ENCODE measurements around the gene UNC93B1.

Gene UNC93B1

DNA sequence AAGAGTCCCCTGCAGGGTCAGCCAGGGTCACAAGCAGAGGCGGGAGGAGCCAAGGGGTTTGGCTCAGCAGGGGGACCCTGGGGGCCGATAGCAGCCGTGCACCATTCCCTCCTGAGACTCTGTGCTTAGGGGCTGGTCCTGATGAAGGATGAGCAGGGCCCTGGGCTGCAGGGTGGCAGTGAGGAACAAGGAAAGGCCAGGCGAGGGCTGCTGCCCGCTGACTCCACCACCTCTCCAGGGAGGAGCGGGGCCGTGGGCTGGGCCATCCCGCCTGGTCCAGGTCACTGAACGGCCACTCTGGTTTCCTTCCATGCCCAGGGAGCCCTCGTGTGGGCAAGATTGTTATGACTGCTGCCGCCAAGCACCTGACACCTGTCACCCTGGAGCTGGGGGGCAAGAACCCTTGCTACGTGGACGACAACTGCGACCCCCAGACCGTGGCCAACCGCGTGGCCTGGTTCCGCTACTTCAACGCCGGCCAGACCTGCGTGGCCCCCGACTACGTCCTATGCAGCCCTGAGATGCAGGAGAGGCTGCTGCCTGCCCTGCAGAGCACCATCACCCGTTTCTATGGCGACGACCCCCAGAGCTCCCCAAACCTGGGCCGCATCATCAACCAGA, 17.4 kb upstream of the UNC93B1 start:
- DNase-seq = no peak

DNA sequence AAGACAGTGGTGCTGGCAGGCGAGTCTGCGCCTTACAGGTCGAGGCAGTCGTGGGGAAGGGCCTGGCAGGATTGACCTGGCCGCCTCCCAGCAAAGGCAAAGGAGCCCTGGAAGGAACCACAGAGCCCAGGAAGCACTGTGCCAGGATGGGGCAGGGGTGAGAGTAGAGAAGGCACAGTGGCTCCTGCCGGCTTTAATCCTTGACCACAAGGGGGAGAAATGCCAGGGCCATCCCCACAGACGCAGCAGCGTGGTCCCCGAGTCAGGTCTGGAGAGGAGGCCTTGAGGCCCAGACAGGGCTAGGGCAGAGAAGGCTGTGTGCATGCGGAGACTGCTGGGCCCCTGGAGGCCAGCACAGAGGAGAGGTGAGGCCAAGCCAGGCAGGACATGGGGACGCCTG, 16.7 kb upstream of the UNC93B1 start:
- no peak for DNase-seq

DNA sequence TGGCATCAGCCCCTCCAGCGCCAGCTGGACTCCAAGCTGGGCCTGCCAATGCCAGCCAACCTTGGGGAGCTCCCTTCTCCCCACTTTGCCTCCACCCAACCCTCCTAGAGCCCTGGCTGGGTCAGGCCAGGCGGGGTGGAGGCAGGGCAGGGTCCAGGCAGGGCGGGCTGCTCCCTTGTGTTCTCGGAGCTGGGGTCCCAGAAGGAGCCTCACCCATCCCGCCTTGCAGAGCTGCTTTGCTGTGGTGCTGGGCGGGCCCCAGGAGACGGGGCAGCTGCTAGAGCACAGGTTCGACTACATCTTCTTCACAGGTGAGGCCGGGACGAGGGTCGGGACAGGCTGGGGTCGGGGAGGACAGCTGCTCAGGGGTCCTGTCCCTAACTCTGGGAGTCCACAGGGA, 15.6 kb upstream of the UNC93B1 start:
- DNase-seq = no peak

DNA sequence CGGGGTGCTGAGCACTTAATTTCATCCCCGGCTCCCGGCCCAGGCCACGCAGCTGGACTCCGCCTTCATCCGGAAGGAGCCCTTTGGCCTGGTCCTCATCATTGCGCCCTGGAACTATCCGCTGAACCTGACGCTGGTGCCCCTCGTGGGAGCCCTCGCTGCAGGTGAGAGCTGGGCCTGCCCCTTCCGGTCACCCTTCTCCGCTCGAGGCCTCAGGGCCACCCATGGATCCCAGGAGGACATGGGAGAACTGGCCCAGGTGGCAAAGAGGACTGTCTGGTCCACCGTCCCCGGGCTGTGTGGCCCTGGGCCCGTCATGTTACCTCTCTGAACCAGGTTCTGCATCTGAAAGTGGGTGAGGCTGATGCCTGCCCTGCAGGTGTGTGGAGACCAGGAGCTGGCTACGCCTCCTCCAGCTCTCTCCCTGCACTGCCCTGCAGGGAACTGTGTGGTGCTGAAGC, 14.9 kb upstream of the UNC93B1 start:
- DNase-seq = no peak

DNA sequence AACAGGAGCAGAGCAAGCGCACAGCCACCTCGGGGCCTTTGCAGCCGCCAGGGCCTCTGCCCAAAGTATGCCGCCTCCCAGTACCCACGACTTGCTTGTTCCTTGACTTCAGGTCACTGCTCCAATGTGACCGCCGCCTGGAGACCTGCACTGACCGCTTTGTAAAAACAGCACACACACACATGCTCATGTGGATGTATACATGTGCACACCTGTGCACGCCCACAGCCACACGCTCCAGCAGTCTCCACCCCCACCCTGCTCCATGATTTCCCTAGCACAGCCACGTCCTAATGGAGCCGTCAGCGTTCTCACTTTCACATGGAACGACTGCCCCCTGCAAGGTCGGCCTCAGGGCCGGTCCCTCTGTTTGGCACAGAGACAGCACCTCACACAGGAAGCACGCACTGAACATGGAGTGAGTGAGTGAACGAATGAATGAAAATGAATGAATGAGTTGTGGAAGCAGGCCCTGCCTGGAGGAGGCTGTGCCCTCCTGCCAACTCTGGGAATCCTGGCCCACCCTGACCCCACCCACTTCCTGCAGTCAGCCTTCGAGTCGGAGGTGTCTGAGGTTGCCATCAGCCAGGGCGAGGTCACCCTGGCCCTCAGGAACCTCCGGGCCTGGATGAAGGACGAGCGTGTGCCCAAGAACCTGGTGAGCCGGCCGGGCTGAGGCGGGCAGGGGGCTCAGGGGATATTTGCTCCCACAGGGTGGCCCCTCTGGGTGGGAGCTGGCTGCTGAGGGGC, 14.3 kb upstream of the UNC93B1 start:
- DNase-seq = no peak

DNA sequence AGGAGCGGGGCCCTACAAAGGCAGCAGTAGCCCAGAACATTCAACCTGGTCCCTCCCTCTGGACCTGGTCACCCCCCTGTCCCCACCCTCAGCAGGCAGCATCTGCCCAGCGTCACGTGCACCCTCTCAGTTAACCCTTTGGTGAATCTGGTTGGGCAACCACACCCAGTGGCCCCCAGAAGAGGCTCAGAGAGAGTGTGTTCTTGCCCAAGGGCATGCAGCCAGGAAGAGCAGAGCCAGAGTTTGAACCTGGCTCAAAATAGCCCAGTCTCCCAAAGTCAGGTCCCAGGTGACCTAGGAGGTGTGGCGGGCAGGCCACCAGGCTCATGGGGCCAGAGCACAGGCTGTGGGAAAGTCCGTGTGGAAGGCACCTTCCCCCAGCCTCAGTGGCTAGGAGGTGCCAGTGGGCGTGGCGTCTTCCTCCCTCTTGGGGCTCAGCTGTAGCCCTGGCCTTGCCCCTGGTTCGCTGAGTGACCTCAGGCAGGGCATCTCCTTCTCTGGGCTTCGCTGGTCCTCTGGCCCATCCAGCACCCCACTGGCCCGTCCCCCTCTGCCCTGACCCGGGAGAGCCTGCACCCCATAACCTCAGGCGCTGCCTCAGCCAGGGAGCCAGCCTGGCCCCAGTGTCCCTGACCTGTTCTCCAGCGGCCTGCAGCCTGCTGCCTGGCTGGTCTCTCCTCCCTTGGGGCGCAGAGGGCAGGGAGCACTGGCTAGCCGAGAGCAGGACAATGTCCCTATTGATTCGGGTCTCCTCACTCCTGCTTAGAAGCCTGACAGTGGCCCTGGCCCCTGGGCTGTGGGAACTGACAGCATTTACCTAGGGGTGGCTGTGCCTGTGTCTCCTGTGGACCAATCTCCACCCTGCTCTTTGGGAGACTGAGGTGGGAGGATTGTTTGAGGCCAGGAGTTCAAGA, 13.3 kb upstream of the UNC93B1 start:
- DNase-seq = no peak

GRCh38 chr11:68016161-68016903, 12.4 kb upstream of the UNC93B1 start:
- no peak for DNase-seq

DNA sequence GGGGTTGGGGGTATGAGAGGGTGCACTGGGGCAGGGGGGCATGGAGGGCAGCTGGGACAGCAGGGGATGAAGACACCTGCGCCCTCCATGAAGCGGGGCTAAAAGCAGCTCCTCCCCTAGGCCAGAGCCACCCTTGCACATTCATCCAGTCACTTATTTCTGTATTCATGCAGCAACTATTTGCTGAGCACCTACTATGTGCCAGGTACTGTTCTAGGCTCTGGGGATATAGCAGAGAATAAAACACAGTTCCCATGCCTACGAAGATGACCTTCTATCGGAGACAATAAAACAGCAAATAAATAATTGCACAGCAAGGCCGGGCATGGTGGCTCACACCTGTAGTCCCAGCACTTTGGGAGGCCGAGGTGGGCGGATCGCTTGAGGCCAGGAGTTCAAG, 11.6 kb upstream of the UNC93B1 start:
- DNase-seq = no peak

DNA sequence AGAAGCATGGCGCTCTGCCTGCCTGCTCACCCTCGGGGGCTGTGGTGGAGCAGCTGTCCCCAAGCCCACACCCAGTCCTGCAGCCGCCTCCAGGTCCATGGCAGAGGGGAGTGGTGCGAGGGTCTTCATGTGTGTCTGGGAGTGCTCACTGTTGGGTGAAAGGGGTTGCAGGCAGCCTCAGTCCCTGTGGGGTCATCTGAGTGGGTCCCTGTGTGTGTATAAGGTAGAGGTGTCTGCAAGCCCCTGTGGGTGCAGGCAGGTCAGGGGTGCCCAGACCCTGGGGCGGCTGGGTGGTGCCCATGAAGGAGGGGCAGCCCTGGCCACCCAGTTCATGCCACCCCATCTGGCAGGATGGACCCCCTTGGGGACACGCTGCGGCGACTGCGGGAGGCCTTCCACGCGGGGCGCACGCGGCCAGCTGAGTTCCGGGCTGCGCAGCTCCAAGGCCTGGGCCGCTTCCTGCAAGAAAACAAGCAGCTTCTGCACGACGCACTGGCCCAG, 11.1 kb upstream of the UNC93B1 start:
- no peak for DNase-seq

DNA sequence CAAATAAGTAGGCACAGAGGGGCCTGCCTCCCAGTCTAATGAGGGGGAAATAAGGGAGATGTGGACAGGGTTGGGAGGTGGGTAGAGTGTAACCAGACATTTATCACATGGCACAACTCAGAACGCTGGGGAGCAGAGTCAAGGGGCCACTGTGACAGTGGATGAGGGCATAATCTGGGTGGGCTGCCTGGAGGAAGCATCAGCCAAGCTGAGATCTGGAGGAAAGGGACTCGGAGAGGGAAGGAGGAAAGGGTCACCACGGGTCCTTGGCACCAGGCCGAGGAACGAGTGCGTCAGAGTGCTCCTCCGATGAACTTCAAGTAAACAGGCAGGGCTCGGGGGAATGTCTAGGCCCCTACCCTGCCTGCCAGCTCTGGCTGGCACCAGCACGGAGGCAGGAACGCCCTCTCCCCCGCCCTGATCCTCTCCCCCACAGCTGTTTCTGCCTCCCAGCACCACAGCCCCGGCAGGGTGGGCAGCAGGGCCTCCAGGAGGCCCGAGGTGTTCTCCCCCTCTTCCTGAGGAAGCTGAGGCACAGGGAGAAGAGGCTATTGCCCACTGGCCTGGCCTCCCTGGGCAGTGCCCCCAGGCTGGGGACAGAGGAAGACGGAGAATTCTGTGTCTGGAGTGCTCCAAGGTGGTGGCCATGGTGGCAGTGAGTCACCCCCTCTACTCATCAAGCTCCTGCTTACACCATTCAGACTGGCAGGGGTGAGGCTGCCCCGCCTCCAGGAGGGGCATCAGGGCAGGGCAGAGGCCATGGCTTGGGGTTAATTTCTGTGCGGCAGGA, 10.5 kb upstream of the UNC93B1 start:
- DNase-seq = no peak

DNA sequence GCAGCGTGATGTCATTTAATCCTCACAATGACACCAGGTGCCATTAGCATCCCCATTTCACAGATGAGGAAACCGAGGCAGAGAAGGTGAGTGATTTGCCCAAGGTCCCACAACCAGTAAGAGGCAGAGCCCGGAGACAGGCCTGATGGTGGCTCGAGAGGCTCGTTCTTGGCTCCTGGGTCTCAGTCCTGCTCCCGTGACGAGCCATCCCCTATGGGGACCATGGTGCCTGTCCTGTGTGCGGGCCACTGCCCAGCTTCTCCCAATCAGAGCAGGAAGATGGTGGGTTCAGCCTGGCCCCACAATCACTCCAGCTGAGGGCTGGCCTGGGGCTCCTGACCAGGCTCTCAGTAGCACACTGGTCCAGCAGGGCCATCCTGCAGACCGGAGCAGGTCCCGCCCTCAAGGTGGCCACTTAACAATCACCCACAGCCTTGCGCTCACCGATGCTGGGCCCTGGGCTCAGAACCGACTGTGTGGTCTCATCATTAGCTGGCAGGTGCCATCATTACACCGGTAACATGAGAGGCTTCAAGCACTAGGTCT, 9.8 kb upstream of the UNC93B1 start:
- DNase-seq = no peak

GRCh38 chr11:68012843-68013610, 9.1 kb upstream of the UNC93B1 start:
- DNase-seq = no peak

GRCh38 chr11:68012044-68012842, 8.3 kb upstream of the UNC93B1 start:
- DNase-seq = no peak

- DNase-seq = no peak
These were observed 7.4 kb upstream of the UNC93B1 start for GRCh38 chr11:68011051-68011943.

DNA sequence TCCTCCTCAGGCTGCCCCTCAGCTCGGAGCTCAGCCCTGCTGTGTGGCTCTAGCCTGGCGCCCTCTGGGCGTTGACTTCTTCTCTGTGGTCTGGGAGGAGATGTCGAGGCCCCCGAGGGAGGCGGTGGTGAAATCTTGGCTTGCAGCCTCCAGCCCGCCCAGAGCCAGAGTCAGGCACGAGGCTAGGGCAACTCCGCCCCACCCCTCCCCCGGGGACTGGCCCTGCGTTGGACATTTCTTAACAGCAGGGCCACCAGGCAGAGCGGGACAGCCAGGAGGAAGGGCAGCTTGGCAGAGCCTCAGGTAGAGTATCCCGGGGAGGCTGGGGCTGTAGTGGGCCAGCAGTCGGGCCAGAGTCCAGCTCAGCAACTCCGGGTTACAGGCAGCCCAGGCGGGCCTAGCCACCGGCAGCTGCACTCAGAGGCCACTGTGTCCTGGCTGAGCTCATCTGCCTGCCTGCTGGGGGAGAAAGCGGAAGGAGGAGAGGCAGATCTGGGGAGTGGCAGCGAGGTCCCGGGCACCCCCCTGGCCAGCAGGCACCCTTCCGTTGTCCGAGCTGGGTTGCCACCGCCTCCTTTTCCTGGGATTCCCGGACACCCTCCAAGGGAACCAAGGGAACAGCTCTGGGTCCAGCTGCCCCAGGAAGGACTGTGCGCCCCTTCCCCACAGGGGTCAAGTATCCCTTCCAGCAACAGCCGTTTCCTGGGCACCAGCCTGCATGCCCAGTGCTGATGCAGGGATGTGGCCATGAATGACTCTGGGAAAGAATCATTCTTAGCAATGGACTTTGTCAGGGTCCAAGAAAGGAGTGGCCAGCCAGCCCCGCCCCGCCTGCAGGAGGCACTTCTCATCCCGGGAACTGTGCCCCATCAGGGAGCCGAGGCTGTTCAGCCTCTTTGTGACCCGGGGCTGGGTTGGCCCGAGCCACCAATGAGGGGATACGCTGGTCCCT, 6.5 kb upstream of the UNC93B1 start, which contains the start of gene ALDH3B1:
TSS of gene ALDH3B1 (plus strand) at position 238 of the 952 bp plus-strand sequence. CDS start 4,971 bp downstream, outside the sequence.
- no peak for DNase-seq

DNA sequence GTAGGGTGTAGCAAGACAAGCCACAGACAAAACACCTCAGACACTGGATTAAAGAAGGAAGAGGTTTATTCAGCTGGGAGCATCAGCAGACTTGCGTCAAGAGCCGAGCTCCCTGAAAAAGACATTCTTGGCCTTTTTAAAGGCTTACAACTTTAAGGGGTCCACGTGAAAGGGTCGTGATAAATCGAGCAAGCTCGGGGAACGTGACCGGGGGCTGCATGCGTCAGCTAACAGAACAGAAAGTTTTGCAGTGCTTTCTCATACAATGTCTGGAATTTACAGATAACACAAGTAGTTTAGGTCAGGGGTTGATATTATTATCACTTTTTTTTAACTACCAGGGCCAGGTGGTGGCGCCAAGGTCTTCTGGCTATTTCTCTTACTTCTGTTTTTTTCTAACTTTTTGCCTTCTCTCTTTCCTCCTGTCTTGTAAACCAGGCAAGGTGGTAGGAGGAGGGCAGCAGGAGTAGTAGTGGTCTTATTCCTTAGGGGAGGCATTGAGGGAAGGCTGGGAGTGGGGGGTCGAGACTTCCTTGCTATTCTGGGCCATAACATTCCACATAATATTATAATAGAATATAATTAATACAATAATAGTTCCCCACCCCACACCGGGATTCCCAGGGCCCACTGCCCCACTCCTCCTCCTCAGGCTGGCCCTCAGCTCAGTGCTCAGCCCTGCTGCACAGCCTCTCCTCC, 5.6 kb upstream of the UNC93B1 start:
- no peak for DNase-seq
